Right ventricle myocardium inferior (tissue), 1 donor: ENCODE results near the gene PFDN6. TPM values are rescaled to one million over a fixed set of nuclear protein-coding genes. Genes with fewer than 3 reads are reported as not detected.
A peak's percentile ranks its signal among the peaks of the same experiment; 100 is the strongest.

Experiments used
- ATAC-seq: fragments of 200-7000 bp; cut with Tn5 transposase; one replicate; pipeline ENCODE4 v1.9.1; 2020; ENCODE audit warnings: mild to moderate bottlenecking, moderate library complexity
- DNase-seq: peaks from one replicate; pipeline ENCODE4 v3.0.0; 2021; ENCODE audit errors: missing footprints
- intact Hi-C: fragments of 100-400 bp; cut with DNase I; formaldehyde crosslinking; loops from one replicate; pipeline ENCODE4 v1.11.0; 2022
- total RNA-seq: library from RNA; stranded (reverse); fragmentation: NEBNext Ultra II Directional; extraction: Animal tissue kit (Norgen Biotek cat#: 25700); gene quantifications from one replicate; pipeline ENCODE4 v1.2.1, GENCODE V29; 2021
- donor health status: DM: no; HTN: yes; CAD: no; lungs with severe emphysema.

PFDN6 gene
- total RNA-seq, 1 donor from 2014 or later: 57.8 TPM

GRCh38 chr6:33288141-33288920, 1.1 kb upstream of the PFDN6 start:
- ATAC-seq (no peak), DNase-seq (no peak)
- intact Hi-C loops: loop anchor here (10.0 kb wide), 1 partner anchor 126 kb away; the partner anchor contains the start of genes CUTA and PHF1

GRCh38 chr6:33289784-33290315, 449 bp downstream of the PFDN6 start:
- ATAC-seq: no peak
- no peak for DNase-seq
- intact Hi-C loops: loop anchor here (10.0 kb wide), 1 partner anchor 125 kb away; the partner anchor contains the start of genes CUTA and PHF1

DNA sequence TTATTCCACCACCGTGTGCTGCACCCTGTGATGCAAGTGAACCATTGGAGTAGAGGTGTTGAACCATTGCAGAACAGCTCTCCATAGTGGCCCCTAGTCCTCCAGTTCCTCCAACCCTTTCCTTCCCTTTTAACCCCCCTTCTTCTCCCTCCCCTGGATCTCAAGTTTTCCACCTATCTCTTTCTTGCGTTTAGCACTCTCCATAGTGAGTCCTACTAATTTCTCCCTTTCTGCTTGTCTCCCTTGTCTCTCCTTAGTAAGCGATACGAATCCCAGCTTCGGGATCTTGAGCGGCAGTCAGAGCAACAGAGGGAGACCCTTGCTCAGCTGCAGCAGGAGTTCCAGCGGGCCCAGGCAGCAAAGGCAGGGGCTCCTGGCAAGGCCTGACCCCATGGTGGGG, 1.1 kb downstream of the PFDN6 start:
- ATAC-seq: no peak
- intact Hi-C loops: no loop called here
- no peak for DNase-seq

GRCh38 chr6:33292996-33293682, 3.7 kb downstream of the PFDN6 start:
- intact Hi-C loops: no loop called here
- ATAC-seq: no peak
- no peak for DNase-seq

DNA sequence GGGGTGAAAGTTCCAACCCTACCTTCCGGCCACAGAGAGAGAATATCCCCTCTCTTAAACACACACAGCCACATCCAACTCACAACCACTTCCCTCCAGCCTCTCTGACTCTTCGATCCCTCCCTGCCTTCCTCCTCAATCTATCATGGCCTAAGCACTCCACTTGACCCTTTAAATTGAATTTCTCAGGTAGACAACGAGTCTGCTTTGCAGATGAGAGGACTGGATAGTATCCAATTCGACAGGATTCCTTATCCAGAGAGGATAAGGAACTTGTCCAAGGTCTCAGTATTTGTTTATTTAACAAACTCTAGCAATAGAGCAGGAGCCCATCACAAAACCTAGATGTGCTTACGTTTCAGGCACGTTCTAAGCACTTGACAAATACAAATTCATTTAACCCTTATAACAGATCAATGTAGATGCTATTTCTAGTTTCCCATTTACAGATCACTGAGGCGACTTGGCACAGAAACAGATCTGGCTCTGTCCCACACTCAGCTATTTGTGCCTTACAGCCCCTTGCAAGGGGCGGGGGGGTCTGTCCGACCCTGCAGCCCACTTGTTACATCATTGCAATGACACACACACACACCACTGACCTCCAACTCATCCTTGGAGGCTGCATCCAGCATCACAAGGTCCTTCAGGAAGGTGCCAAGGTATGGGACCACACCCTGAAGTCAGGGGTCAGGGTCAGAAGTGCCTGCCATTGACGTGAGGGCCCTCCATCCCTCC, 4.9 kb downstream of the PFDN6 start:
- DNase-seq: no peak
- intact Hi-C loops: no loop called here
- no peak for ATAC-seq

DNA sequence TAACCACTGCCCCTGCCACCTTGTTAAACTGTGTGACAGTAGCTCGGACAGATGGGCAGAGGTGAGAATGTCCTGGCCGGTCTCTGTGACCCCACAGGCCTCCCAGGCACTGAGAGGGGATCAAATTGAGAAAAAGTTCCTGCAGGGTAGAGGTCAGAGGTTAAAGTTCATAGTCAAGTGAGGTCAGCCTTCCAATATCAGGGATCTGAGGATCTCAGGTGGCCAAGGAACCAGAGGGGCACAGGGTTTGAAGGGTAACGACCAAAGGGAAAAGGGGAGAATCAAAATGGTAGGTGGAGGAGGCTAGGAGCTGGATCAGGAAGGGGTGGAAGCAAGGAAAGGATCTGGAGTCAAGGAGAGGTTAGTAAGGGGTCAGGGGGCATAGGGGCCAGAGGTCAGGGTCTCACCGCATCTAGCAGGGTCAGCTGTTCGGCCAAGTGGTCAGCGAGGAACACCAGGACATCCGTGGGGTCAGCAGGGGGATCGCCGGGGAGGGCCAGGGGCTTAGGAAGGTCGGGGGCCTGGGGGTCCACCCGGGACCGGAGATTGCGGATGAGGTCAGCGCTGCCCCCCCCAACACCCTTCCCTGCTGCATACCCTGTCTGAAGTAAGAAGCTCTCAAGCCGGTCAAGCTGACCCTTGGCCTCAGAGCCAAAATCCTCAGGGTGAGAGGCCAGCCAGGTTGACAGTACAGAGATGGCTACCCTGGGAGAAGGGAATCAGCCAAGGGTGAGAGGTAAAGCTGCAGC, 6.4 kb downstream of the PFDN6 start:
- DNase-seq (no peak), ATAC-seq (no peak)
- intact Hi-C loops: no loop called here

GRCh38 chr6:33296797-33297405, 7.5 kb downstream of the PFDN6 start:
- no peak for DNase-seq
- intact Hi-C loops: no loop called here
- ATAC-seq: no peak

DNA sequence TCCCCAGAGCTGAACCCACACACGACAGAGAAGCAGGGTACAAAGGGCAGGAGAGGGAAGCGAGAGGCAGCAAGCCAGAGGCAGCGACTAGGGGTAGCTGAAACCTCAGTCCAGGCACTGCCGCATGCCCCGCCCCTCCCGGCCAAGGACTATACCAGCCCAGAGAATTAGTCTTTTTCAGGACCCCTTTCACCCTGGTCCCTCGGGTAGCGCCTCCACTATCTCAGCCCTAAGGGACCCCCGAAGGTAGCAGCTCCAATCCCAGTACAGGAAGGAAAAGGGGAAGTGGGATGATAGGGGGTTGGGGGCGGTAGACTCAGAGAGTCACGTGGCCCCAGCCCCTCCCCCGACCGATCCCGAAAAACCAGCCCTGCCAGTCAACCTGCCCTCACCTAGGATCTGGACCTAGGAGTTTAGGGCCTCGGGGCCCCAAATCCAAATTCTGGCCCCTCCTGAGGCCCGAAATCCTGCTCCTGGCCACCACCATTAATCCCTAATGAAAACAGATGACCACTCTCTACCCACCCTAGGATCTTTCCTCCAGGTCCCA, 8.1 kb downstream of the PFDN6 start:
- intact Hi-C loops: no loop called here
- ATAC-seq (no peak), DNase-seq (peak; percentile 82)

- intact Hi-C loops: loop anchor here (2.0 kb wide), 1 partner anchor 17 kb away; the partner anchor contains the start of gene TAPBP
- ATAC-seq (peak; percentile 49), DNase-seq (no peak)
These were observed 8.8 kb downstream of the PFDN6 start for GRCh38 chr6:33297956-33298772.

GRCh38 chr6:33298773-33299236, 9.4 kb downstream of the PFDN6 start, which contains the start of gene RGL2:
TSS of gene RGL2 (minus strand) at chr6:33298942. CDS start at chr6:33298610, 332 bp downstream.
- intact Hi-C loops: loop anchor here (2.0 kb wide), 1 partner anchor 16 kb away; the partner anchor contains the start of gene TAPBP
- DNase-seq: peak; percentile 95
- ATAC-seq: peak; percentile 80

GRCh38 chr6:33299237-33299944, 10.0 kb downstream of the PFDN6 start:
- intact Hi-C loops: loop anchor here (2.0 kb wide), 1 partner anchor 15 kb away; the partner anchor contains the start of gene TAPBP
- DNase-seq: peak; percentile 95
- peak; percentile 81 for ATAC-seq

DNA sequence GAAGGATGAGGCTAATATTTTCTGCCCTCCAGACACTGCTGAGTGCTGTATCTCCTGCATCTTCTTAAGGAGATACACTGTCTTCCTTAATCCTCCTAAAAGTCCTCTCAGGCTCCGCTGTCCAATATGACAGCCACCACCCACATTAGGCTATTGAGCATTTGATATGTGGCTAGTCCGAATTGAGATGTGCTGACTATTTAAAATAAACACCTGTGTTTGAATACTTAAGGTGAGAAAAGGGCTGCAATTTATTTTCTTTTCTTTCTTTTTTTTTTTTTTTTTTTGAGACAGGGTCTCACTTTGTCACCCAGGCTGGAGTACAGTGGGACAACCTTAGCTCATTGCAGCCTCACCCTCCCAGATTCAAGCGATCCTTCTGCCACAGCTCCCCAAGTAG, 12.5 kb downstream of the PFDN6 start:
- DNase-seq (no peak), ATAC-seq (no peak)
- intact Hi-C loops: no loop called here

DNA sequence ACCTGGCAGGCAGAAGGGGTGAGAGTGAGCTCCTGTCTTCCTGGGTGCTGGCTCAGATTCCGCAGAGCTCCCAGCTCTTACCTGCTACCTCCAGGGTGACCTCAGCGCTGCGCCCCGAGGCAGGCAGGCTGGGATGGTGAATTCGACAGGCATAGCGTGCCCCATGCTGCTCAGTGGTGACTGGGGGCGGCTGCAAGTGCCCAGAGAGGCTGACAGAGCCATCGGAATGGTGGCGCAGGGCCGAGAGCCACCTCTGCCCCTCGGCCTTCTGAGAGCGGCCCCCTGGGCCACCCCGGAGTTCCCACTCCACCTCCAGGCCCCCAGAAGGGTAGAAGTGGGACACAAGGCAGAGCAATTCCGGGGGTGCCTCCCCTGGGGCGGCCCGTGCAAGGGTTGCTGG, 14.8 kb downstream of the PFDN6 start:
- no peak for DNase-seq
- ATAC-seq: no peak
- intact Hi-C loops: no loop called here

DNA sequence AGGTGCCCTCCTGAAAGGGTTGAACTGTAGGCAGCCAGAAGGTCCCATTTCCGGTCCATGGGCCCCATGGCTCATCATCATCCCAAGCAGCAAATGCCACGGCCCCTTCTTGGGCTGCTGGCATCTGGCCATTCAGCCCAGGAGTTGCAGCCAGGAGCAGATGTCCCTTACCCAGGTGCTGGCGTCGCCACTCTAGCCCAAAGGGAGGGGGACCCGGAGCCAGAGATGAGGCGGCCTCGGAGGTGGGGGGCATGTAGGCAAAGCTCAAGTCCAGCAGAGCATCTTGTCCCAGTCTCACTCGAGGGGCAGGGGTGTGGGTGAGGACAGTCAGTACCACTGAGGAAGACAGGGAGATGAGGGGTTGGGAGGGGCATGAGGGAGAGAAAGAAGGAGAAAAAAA, 15.7 kb downstream of the PFDN6 start:
- intact Hi-C loops: no loop called here
- ATAC-seq: no peak
- DNase-seq: no peak

DNA sequence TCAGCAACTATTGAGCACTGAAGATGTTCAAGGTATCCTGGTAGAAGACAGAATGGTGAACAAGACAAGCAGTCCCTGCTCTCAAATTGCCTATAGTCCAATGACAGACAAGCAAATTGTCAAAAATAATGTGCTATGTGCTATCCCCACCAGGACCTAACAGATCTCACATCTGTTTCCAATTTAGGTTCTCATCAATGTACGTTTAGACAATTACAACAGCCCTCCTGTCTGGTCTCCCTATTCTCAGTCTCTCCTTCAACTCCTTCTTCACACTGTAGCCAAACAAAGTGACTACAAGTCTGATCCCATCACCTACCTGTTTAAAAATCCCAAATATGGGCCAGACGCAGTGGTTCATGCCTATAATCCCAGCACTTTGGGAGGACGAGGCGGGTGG, 17.0 kb downstream of the PFDN6 start:
- DNase-seq: no peak
- intact Hi-C loops: no loop called here
- ATAC-seq: no peak
